Uterus (tissue), 4 donors: Measurements from ENCODE around the gene ZNF384. TPM values are rescaled to one million over a fixed set of nuclear protein-coding genes. Genes with fewer than 3 reads are reported as not detected.

Experiments
- DNase-seq, 2 donors: peaks; one replicate each; pipeline ENCODE4 v3.0.0-alpha.2; 2019 to 2020
- H3K27ac ChIP-seq, 2 donors: fragments of 200-600 bp; sonication (generic); 1 replicate in 1 of 2; 2 replicates in 1 of 2; pipeline ENCODE4 v1.5.1; 2016 to 2018
- H3K27me3 ChIP-seq, 2 donors: fragments of 200-600 bp; sonication (generic); one replicate each; pipeline ENCODE4 v1.5.1; 2018 to 2019; ENCODE audit warnings: control low read depth in 1 of 2
- H3K36me3 ChIP-seq, 2 donors: fragments of 200-600 bp; sonication (generic); one replicate each; pipeline ENCODE4 v1.5.1; 2019; ENCODE audit warnings: control low read depth in 1 of 2
- H3K4me1 ChIP-seq, 2 donors: fragments of 200-600 bp; sonication (generic); one replicate each; pipeline ENCODE4 v1.5.1; 2018 to 2019; ENCODE audit warnings: control low read depth in 1 of 2
- H3K4me3 ChIP-seq, 2 donors: fragments of 200-600 bp; sonication (generic); 1 replicate in 1 of 2; 2 replicates in 1 of 2; pipeline ENCODE4 v1.5.1; 2018 to 2019; ENCODE audit warnings: mild to moderate bottlenecking in 1 of 2
- H3K9me3 ChIP-seq, 2 donors: fragments of 200-600 bp; sonication (generic); one replicate each; pipeline ENCODE4 v1.5.1; 2019; ENCODE audit warnings: control low read depth in 1 of 2
- CTCF ChIP-seq, 4 experiments: fragments of 200-600 bp in 2 of 4; fragments of 450-650 bp in 2 of 4; sonication (generic) in 2 of 4; IDR thresholded peaks; one replicate each; pipeline ENCODE4 v1.5.1; 2016 to 2019; ENCODE audit warnings: antibody characterized with exemption in 4 of 4, mild to moderate bottlenecking in 2 of 4, moderate library complexity in 1 of 4
- POLR2A ChIP-seq, 2 donors: fragments of 450-650 bp; IDR thresholded peaks; one replicate each; pipeline ENCODE4 v1.6.1; 2016; ENCODE audit warnings: antibody characterized with exemption in 2 of 2, mild to moderate bottlenecking in 1 of 2, moderate library complexity in 1 of 2
- intact Hi-C: fragments of 100-400 bp; cut with DNase I; formaldehyde crosslinking; loops from one replicate; pipeline ENCODE4 v1.15.1; 2023; ENCODE audit warnings: low total_unique reads
- total RNA-seq, 4 donors: library from RNA; depleted of rRNA in 3 of 4; stranded (reverse); fragments of >200 nt in 3 of 4; gene quantifications; one replicate each; pipeline versions ENCODE4 v1.1.0 to v1.2.4, GENCODE V29; 2014 to 2023
- donor health status: DM: yes; HTN: yes; CAD: no.

The ZNF384 gene
- total RNA-seq, 4 donors from 2014 or later, result 13.6 to 71.3 (median 33.1) TPM

DNA sequence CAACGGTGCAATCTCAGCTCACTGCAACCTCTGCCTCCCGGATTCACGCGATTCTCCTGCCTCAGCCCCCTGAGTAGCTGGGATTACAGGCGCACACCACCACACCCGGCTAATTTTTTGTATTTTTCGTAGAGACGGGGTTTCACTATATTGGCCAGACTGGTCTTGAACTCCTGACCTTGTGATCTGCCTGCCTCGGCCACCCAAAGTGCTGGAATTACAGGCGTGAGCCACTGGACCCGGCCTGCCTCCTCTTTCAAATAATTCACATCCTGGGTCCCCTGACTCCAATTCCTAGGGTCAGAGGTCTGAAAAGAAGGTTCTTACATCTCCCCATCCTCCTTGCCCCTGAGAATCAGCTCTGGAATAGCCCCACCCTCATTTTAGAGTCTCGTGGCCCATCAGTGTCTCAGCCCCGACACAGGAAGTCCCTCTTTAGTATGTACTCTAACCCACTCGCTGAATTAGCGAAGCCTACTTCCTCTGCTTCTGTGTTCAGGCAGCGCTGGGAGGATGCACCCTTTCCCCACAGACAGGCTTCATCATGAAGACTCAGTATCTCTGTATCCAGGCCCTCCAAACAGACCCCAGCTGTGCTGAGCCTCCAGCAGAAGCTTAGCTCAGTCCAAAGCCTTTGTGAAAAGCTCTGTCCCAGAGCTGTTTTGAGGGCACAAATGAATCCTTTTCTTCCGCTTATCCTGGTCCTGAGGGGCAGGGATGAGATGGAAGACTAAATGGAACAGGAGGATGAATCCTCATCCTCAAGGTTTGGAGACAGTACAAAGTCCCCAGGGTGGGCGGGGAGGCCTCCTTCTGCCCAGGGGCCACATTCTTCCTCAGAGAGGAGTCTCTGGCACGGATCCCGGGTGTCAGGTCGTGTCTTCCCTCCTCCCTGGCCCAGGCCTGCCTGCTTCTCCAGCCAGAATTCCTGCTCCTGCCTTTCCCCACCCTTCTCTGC, 56.9 kb downstream of the ZNF384 start:
- DNase-seq, result no peak
- no peaks in the 10 kb centered on the region for H3K27me3 ChIP-seq
- TF ChIP-seq CTCF (IDR thresholded peaks at IDR 0.05) (no peak), POLR2A (IDR thresholded peaks at IDR 0.05) (no peak)
- intact Hi-C loops, result no loop called here
- H3K27ac ChIP-seq, result peak overlapping the region in 1 of 2 donors; percentile 46
- no peaks in the 10 kb centered on the region for H3K9me3 ChIP-seq
- H3K4me3 ChIP-seq, result no peak overlapping the region
- no peaks in the 10 kb centered on the region for H3K36me3 ChIP-seq
- no peaks in the 10 kb centered on the region for H3K4me1 ChIP-seq

- Histone ChIP-seq H3K27ac (no peak overlapping the region), H3K4me1 (no peaks in the 10 kb centered on the region), H3K27me3 (no peaks in the 10 kb centered on the region), H3K9me3 (no peaks in the 10 kb centered on the region), H3K4me3 (no peak overlapping the region), H3K36me3 (no peaks in the 10 kb centered on the region)
- intact Hi-C loops, result no loop called here
- no peak for TF ChIP-seq POLR2A (IDR thresholded peaks at IDR 0.05)
- no peak for TF ChIP-seq CTCF (IDR thresholded peaks at IDR 0.05)
- DNase-seq, result no peak
Measured at GRCh38 chr12:6631549-6631961, 57.6 kb downstream of the ZNF384 start.

DNA sequence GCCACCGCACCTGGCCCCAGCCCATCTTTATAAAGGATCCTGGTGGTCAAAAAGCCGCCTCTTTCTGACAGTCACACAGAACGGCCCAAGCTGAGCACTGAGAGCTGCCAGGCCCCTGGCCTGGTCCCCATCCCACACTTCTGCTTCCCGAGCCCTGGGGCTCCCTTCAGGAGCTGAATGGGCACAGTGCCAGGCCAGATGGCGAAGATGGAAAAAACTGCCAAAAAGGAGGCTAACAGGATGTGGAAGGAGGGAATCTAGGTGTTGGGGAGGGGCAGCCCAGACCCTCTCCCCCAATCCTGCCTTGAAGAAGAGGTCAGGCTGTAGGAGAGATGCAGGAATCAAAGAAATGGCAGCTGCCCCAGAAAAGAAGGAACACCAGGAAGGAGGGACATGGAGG, 58.4 kb downstream of the ZNF384 start:
- H3K27ac ChIP-seq, result no peak overlapping the region
- no peaks in the 10 kb centered on the region for H3K27me3 ChIP-seq
- no peaks in the 10 kb centered on the region for H3K4me1 ChIP-seq
- H3K36me3 ChIP-seq, result no peaks in the 10 kb centered on the region
- TF ChIP-seq CTCF (IDR thresholded peaks at IDR 0.05) (no peak), POLR2A (IDR thresholded peaks at IDR 0.05) (no peak)
- H3K4me3 ChIP-seq, result no peak overlapping the region
- intact Hi-C loops, result no loop called here
- no peak for DNase-seq
- no peaks in the 10 kb centered on the region for H3K9me3 ChIP-seq

DNA sequence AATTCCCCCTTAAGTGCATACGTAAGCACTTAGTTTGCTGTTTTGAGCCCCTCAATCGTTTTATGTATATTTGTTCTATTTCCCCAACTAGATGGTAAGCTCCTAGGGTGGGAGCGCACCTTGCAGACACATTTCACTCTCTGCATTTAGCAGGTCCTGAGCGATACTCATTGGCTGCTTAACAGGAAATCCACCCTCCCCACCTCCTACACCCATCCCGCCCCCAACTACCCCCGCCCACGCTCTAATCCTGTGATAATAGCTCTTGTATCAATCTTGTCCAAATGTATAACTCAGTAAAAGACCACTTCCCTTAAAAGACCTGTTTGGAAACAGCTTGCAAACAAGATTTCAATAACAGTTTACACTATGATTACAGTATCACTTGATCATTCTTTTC, 61.6 kb downstream of the ZNF384 start:
- no peaks in the 10 kb centered on the region for H3K27me3 ChIP-seq
- TF ChIP-seq POLR2A (IDR thresholded peaks at IDR 0.05), result no peak
- no peak for TF ChIP-seq CTCF (IDR thresholded peaks at IDR 0.05)
- no peak overlapping the region for H3K27ac ChIP-seq
- no peak for DNase-seq
- no peak overlapping the region for H3K4me3 ChIP-seq
- intact Hi-C loops, result no loop called here
- no peaks in the 10 kb centered on the region for H3K36me3 ChIP-seq
- H3K9me3 ChIP-seq, result no peaks in the 10 kb centered on the region
- no peaks in the 10 kb centered on the region for H3K4me1 ChIP-seq

GRCh38 chr12:6626654-6627283, 62.4 kb downstream of the ZNF384 start:
- H3K27me3 ChIP-seq, result no peaks in the 10 kb centered on the region
- intact Hi-C loops, result no loop called here
- TF ChIP-seq CTCF (IDR thresholded peaks at IDR 0.05), result no peak
- no peak for TF ChIP-seq POLR2A (IDR thresholded peaks at IDR 0.05)

More at GRCh38 chr12:6626654-6627283, 62.4 kb downstream of the ZNF384 start:
- Histone ChIP-seq H3K27ac (no peak overlapping the region), H3K4me3 (no peak overlapping the region), H3K9me3 (no peaks in the 10 kb centered on the region), H3K36me3 (no peaks in the 10 kb centered on the region), H3K4me1 (no peaks in the 10 kb centered on the region)
- no peak for DNase-seq
